Measurements from ENCODE around the gene CHCHD3.

DNA sequence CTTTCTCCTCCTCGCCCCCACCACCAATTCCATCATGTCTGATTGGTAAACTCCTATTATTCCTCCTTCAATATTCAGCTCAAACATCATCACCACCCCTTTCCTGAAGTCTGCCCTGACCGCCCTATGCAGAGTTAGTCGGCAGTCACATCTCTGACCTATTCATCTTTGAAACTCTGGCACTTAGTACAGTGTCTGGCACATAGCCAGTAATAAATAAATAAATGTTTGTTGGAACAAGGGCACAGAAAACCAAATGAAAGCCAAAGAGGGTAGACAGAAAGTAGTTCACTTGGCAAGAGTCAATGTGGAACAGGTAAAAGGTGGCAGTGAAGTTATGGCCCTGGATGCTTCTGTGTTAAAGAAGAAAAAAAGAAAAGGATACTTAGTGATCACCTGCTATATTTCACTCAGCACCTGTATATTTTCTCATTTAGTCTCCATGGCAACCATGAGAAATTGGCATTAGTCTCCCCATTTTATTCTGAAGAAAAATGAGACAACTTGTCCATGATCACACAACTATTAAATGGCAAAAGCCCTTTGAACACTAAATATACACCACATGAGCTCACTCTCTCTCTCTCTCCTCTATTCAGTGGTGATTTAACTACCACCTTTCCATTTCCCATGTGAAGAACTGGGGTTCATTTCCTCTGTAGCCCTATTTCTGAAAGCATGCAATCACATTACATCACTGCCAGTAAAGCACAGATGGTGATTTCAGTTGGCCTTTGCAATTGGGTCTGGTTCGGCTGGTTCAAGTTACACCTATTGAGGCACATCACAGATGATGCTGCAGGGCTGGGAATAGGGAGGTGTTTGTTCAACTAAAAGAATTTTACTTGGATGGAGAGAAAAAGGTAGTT, 25.3 kb downstream of the CHCHD3 start:
- TF ChIP-seq, protein P1, sequence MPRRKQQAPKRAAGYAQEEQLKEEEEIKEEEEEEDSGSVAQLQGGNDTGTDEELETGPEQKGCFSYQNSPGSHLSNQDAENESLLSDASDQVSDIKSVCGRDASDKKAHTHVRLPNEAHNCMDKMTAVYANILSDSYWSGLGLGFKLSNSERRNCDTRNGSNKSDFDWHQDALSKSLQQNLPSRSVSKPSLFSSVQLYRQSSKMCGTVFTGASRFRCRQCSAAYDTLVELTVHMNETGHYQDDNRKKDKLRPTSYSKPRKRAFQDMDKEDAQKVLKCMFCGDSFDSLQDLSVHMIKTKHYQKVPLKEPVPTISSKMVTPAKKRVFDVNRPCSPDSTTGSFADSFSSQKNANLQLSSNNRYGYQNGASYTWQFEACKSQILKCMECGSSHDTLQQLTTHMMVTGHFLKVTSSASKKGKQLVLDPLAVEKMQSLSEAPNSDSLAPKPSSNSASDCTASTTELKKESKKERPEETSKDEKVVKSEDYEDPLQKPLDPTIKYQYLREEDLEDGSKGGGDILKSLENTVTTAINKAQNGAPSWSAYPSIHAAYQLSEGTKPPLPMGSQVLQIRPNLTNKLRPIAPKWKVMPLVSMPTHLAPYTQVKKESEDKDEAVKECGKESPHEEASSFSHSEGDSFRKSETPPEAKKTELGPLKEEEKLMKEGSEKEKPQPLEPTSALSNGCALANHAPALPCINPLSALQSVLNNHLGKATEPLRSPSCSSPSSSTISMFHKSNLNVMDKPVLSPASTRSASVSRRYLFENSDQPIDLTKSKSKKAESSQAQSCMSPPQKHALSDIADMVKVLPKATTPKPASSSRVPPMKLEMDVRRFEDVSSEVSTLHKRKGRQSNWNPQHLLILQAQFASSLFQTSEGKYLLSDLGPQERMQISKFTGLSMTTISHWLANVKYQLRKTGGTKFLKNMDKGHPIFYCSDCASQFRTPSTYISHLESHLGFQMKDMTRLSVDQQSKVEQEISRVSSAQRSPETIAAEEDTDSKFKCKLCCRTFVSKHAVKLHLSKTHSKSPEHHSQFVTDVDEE (CRISPR knock-in tag; IDR thresholded peaks at IDR 0.05), result no peak
- TF ChIP-seq SNAI2 (CRISPR knock-in tag; IDR thresholded peaks at IDR 0.05), result no peak

All from SK-N-SH treated with all-trans-retinoic acid at 6 μM for 48 hours (cell line).